Measurements from ENCODE around the gene CHI3L2.

- TF ChIP-seq CTCF (IDR thresholded peaks at IDR 0.05), result no peak
- TF ChIP-seq EZH2 (IDR thresholded peaks at IDR 0.05; ENCODE audit: borderline replicate concordance, insufficient read depth, low read depth, low read length, poor library complexity, severe bottlenecking), result no peak
Measured at GRCh38 chr1:111271464-111271801, 43.9 kb downstream of the CHI3L2 start.

All from B cell (primary cell).